Right lobe of liver (tissue), 4 donors: Measurements from ENCODE around the gene SLC4A5.

Experiments
- POLR2A ChIP-seq: fragments of 450-650 bp; IDR thresholded peaks from one replicate; pipeline ENCODE4 v1.6.1; 2017; ENCODE audit warnings: antibody characterized with exemption, mild to moderate bottlenecking
- TF ChIP-seq, protein P1 (sequence below), 4 donors: fragments of 200-600 bp in 3 of 4; fragments of 450-650 bp in 1 of 4; IDR thresholded peaks; one replicate each; pipeline versions ENCODE4 v1.5.1 to v1.8.0; 2016 to 2022; ENCODE audit warnings: antibody characterized with exemption in 4 of 4, mild to moderate bottlenecking in 2 of 4
- donor health status: DM: no; HTN: no; CAD: no.
- donor health status: DM: no; HTN: no; CAD: no.
- donor health status: DM: no; HTN: yes; CAD: no.

DNA sequence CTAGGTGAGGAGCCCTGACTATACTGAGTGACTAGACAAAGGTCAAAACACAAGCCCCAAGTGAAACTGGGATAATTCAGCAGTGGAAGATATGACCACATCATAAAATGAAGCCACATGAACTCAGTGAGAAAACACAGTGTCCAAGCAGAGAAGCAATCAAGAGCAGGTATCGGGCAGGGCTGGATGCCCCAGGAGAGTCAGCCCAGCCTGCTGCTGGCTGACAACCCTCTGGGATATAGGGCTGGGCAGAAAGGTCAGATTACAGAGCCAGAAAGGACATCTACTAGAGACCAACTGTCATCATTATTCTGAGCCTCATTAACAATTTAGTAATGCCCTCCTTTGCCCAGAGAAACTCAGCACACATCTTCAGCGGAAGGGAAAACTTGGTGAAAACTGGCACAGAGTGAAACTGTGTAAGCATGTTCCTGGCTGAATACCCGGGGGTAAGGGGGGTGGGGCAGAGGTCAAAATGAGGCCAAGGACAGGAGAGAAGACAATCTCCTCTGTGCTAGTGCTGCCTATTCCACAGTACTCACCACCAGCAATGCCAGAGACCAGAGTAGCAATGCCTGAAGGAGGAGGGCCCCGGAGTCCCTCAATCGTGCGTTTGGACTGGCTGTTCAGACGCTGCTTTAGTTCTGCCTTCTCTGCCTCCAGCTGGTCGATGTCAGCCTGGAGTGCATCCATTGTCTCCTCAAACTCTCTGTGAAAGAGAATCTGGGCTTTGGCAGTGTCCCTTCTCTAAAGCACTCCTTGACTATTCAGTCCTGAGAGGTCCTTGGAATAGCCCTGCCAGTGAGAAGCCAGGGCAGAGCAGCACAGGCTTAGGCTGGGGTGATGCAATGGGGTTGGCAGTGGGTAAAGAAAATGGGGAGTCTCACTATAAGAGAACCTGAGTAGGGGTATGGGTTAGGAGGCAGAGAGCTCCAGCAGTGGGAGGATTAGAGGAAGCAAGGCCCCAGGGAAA lies 21.6 kb upstream of the SLC4A5 start:
- TF ChIP-seq, protein P1, sequence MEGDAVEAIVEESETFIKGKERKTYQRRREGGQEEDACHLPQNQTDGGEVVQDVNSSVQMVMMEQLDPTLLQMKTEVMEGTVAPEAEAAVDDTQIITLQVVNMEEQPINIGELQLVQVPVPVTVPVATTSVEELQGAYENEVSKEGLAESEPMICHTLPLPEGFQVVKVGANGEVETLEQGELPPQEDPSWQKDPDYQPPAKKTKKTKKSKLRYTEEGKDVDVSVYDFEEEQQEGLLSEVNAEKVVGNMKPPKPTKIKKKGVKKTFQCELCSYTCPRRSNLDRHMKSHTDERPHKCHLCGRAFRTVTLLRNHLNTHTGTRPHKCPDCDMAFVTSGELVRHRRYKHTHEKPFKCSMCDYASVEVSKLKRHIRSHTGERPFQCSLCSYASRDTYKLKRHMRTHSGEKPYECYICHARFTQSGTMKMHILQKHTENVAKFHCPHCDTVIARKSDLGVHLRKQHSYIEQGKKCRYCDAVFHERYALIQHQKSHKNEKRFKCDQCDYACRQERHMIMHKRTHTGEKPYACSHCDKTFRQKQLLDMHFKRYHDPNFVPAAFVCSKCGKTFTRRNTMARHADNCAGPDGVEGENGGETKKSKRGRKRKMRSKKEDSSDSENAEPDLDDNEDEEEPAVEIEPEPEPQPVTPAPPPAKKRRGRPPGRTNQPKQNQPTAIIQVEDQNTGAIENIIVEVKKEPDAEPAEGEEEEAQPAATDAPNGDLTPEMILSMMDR (IDR thresholded peaks at IDR 0.05), result no peak
- no peak for TF ChIP-seq POLR2A
